Fibroblast of skin of right biceps (primary cell): ENCODE results near the gene GLI2.

Experiments used
- DNase-seq: peaks from one replicate; pipeline ENCODE4 v3.0.0-alpha.2; 2013

Gene GLI2

GRCh38 chr2:120735746-120736170 lies at the start of gene GLI2:
Gene GLI2, plus strand, starts transcription at chr2:120735868. Its CDS starts 61,453 bp downstream, at chr2:120797321.
- peak; percentile 91 for DNase-seq

- no peak for DNase-seq
These were observed 49.7 kb upstream of the GLI2 start for GRCh38 chr2:120685974-120686297.

- DNase-seq, result no peak
These were observed 49.0 kb upstream of the GLI2 start for GRCh38 chr2:120686511-120687168.

- DNase-seq, result no peak
These were observed 48.5 kb upstream of the GLI2 start for GRCh38 chr2:120687210-120687609.

- DNase-seq, result no peak
These were observed 45.1 kb upstream of the GLI2 start for GRCh38 chr2:120690521-120690920.

GRCh38 chr2:120691410-120691809 lies 44.3 kb upstream of the GLI2 start:
- no peak for DNase-seq

- DNase-seq, result no peak
These were observed 43.0 kb upstream of the GLI2 start for GRCh38 chr2:120692691-120693090.

- peak; percentile 54 for DNase-seq
These were observed 42.5 kb upstream of the GLI2 start for GRCh38 chr2:120693121-120693520.

- DNase-seq, result no peak
These were observed 41.6 kb upstream of the GLI2 start for GRCh38 chr2:120694034-120694433.

GRCh38 chr2:120697471-120697870 lies 38.2 kb upstream of the GLI2 start:
- DNase-seq, result no peak

GRCh38 chr2:120699292-120699691 lies 36.4 kb upstream of the GLI2 start:
- DNase-seq, result no peak

- DNase-seq, result no peak
These were observed 35.0 kb upstream of the GLI2 start for GRCh38 chr2:120700659-120701058.

GRCh38 chr2:120701096-120701495 lies 34.6 kb upstream of the GLI2 start:
- DNase-seq, result no peak

- no peak for DNase-seq
These were observed 34.2 kb upstream of the GLI2 start for GRCh38 chr2:120701499-120701898.

GRCh38 chr2:120702061-120702460 lies 33.6 kb upstream of the GLI2 start:
- no peak for DNase-seq

- DNase-seq, result no peak
These were observed 32.9 kb upstream of the GLI2 start for GRCh38 chr2:120702801-120703200.

- peak; percentile 88 for DNase-seq
These were observed 32.2 kb upstream of the GLI2 start for GRCh38 chr2:120703330-120703994.

GRCh38 chr2:120704696-120705095 lies 31.0 kb upstream of the GLI2 start:
- no peak for DNase-seq

- DNase-seq, result no peak
These were observed 27.9 kb upstream of the GLI2 start for GRCh38 chr2:120707816-120708215.

- DNase-seq, result no peak
These were observed 26.6 kb upstream of the GLI2 start for GRCh38 chr2:120708944-120709607.

- DNase-seq, result no peak
These were observed 26.0 kb upstream of the GLI2 start for GRCh38 chr2:120709608-120710041.

- peak; percentile 90 for DNase-seq
These were observed 25.4 kb upstream of the GLI2 start for GRCh38 chr2:120710256-120710655.

GRCh38 chr2:120711694-120712093 lies 24.0 kb upstream of the GLI2 start:
- DNase-seq, result no peak

GRCh38 chr2:120712180-120712681 lies 23.4 kb upstream of the GLI2 start:
- DNase-seq, result peak; percentile 87
